Esophagus muscularis mucosa (tissue), 4 donors: Measurements from ENCODE around the gene MYADML2. TPM values are rescaled to one million over a fixed set of nuclear protein-coding genes. Genes with fewer than 3 reads are reported as not detected.

ENCODE experiments used
- DNase-seq: peaks from one replicate; pipeline ENCODE4 v3.0.0-alpha.2; 2017; ENCODE audit errors: extremely low spot score
- H3K27ac ChIP-seq, 4 donors: fragments of 200-600 bp; sonication (generic); replicated peaks in 1 of 4; 1 replicate in 3 of 4; 2 replicates in 1 of 4; pipeline ENCODE4 v1.5.1; 2016 to 2019; ENCODE audit warnings: mild to moderate bottlenecking in 1 of 4
- H3K27me3 ChIP-seq, 4 donors: fragments of 200-600 bp; sonication (generic); one replicate each; pipeline versions ENCODE4 v1.5.1 to v1.6.0; 2016 to 2019
- H3K36me3 ChIP-seq, 4 donors: fragments of 200-600 bp; sonication (generic); one replicate each; pipeline ENCODE4 v1.5.1; 2016 to 2019
- H3K4me1 ChIP-seq, 4 donors: fragments of 200-600 bp; sonication (generic); one replicate each; pipeline ENCODE4 v1.5.1; 2016 to 2019
- H3K4me3 ChIP-seq, 4 donors: fragments of 200-600 bp; sonication (generic); 1 replicate in 2 of 4; 2 replicates in 2 of 4; pipeline ENCODE4 v1.5.1; 2016 to 2019; ENCODE audit warnings: mild to moderate bottlenecking in 4 of 4, moderate library complexity in 1 of 4
- H3K9me3 ChIP-seq, 4 donors: fragments of 200-600 bp; sonication (generic); 1 replicate in 3 of 4; 2 replicates in 1 of 4; pipeline ENCODE4 v1.5.1; 2016 to 2019
- CTCF ChIP-seq, 3 experiments: fragments of 200-600 bp in 2 of 3; fragments of 450-650 bp in 1 of 3; sonication (generic) in 2 of 3; IDR thresholded peaks; one replicate each; pipeline ENCODE4 v1.5.1; 2017 to 2019; ENCODE audit warnings: antibody characterized with exemption in 3 of 3, mild to moderate bottlenecking in 2 of 3, moderate library complexity in 1 of 3
- EP300 ChIP-seq: sonication (generic); formaldehyde crosslinking; IDR thresholded peaks from one replicate; pipeline ENCODE4 v1.6.1; 2017; ENCODE audit warnings: antibody characterized with exemption
- POLR2A ChIP-seq: fragments of 450-650 bp; IDR thresholded peaks from one replicate; pipeline ENCODE4 v1.6.1; 2017; ENCODE audit warnings: antibody characterized with exemption, moderate library complexity, mild to moderate bottlenecking, low read depth
- POLR2AphosphoS5 ChIP-seq, 2 donors: sonication (generic); formaldehyde crosslinking; IDR thresholded peaks; one replicate each; pipeline ENCODE4 v1.6.1; 2017; ENCODE audit warnings: antibody characterized with exemption in 2 of 2
- WGBS: methylation state at CpG from one replicate; pipeline ENCODE4 v1.1.5; 2018; 5-methylcytosine and 5-hydroxymethylcytosine counted together
- intact Hi-C: fragments of 100-400 bp; cut with DNase I; formaldehyde crosslinking; loops from one replicate; pipeline ENCODE4 v1.15.1; 2023
- total RNA-seq, 4 donors: library from RNA; depleted of rRNA; stranded (reverse); fragments of >200 nt; gene quantifications; one replicate each; pipeline versions ENCODE4 v1.1.0 to v1.2.1, GENCODE V29; 2016

The MYADML2 gene
- total RNA-seq, 4 donors from 2014 or later, result not detected

- no peak for DNase-seq
- no peaks in the 10 kb centered on the region for H3K9me3 ChIP-seq
- TF ChIP-seq EP300, result no peak
- TF ChIP-seq CTCF (IDR thresholded peaks at IDR 0.05), result no peak
- no peak for TF ChIP-seq POLR2A
- intact Hi-C loops, result loop anchor here (10.0 kb wide), 1 partner anchor 198 kb away; no protein-coding TSS in a partner anchor
- 84% methylated on average over 20 of the region's 45 CpGs for WGBS
- no peaks in the 10 kb centered on the region for H3K36me3 ChIP-seq
- peaks cover 15 to 29% (median 25%) of the 10 kb centered on the region in 4 donors for H3K4me1 ChIP-seq
- no peak overlapping the region for H3K27ac ChIP-seq
- H3K4me3 ChIP-seq, result no peak overlapping the region
- H3K27me3 ChIP-seq, result peaks cover 10 to 97% (median 34%) of the 10 kb centered on the region in 4 donors
Measured at GRCh38 chr17:81956607-81957589, 9.9 kb upstream of the MYADML2 start.

- no peak overlapping the region for H3K4me3 ChIP-seq
- no peaks in the 10 kb centered on the region for H3K9me3 ChIP-seq
- intact Hi-C loops, result loop anchor here (10.0 kb wide), 1 partner anchor 199 kb away; no protein-coding TSS in a partner anchor
- no peak overlapping the region for H3K27ac ChIP-seq
- TF ChIP-seq CTCF (IDR thresholded peaks at IDR 0.05) (no peak), EP300 (no peak), POLR2AphosphoS5 (IDR thresholded peaks at IDR 0.05) (no peak), POLR2A (no peak)
- no peaks in the 10 kb centered on the region for H3K36me3 ChIP-seq
- 76% methylated on average over 4 of the region's 13 CpGs for WGBS
- H3K4me1 ChIP-seq, result peaks cover 12 to 20% (median 18%) of the 10 kb centered on the region in 4 donors
- H3K27me3 ChIP-seq, result peaks cover 10 to 87% (median 29%) of the 10 kb centered on the region in 4 donors
- no peak for DNase-seq
Measured at GRCh38 chr17:81955756-81956544, 8.9 kb upstream of the MYADML2 start.

- Histone ChIP-seq H3K27me3 (peaks cover 5 to 80% (median 24%) of the 10 kb centered on the region in 4 donors), H3K27ac (no peak overlapping the region), H3K4me3 (no peak overlapping the region), H3K36me3 (no peaks in the 10 kb centered on the region), H3K4me1 (peaks cover 8 to 12% (median 12%) of the 10 kb centered on the region in 4 donors), H3K9me3 (no peaks in the 10 kb centered on the region)
- 85% methylated on average over 26 of the region's 26 CpGs for WGBS
- no peak for DNase-seq
- TF ChIP-seq EP300 (no peak), CTCF (IDR thresholded peaks at IDR 0.05) (no peak), POLR2A (no peak), POLR2AphosphoS5 (IDR thresholded peaks at IDR 0.05) (no peak)
- intact Hi-C loops, result loop anchor here (10.0 kb wide), 1 partner anchor 200 kb away; no protein-coding TSS in a partner anchor
Measured at GRCh38 chr17:81955058-81955681, 8.1 kb upstream of the MYADML2 start.
